ENCODE data around the gene ZFAND4. TPM values are rescaled to one million over a fixed set of nuclear protein-coding genes. Genes with fewer than 3 reads are reported as not detected.

Gene ZFAND4
- total and polyA plus RNA-seq, 10 of the 15 experiments (the other 5 are each of a cell fraction or from before 2014, with no cell fraction given) = 4.7 to 20.8 (median 12.8) TPM

DNA sequence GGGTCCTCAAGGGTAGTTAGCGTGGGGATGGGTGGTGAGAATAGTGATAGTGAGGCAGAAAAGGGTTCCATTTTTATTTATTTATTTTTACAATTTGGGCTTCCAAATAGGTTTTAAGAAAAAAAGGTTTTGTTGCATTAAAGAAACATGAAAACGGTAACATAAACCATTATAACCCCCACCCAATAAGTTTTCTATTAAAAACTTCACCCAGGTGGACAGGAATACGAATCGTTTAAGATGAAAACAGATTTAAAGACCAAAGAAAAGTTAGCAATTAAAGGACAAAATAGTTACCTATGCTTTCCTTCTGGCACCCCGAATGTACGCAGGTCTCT lies 78.7 kb downstream of the ZFAND4 start:
- ChIA-PET SMC1A (ENCODE audit: uncharacterized antibody, unreplicated experiment) (interaction anchor here (0.6 to 3.8 kb wide), 5 partner anchors 12 to 132 kb away, joined by 3 to 21 read pairs (median 3); no protein-coding TSS in a partner anchor), POLR2A (interaction anchor here (1.2 kb wide), 1 partner anchor 13 kb away, joined by 7 read pairs; no protein-coding TSS in a partner anchor), CTCF (interaction anchor here (0.9 to 2.8 kb wide), 3 partner anchors 13 to 343 kb away, joined by 3 to 16 read pairs (median 4); no protein-coding TSS in a partner anchor), RAD21 (ENCODE audit: unreplicated experiment) (interaction anchor here (1.1 to 1.4 kb wide), 2 partner anchors 13 to 129 kb away, joined by 3 to 5 read pairs; no protein-coding TSS in a partner anchor)
- H3K27ac ChIP-seq (ENCODE audit: control insufficient read depth, insufficient read depth) = peak overlapping the region; percentile 71
- intact Hi-C loops (cut with micrococcal nuclease; ENCODE audit: unreplicated experiment) = loop anchor here (5.0 kb wide), 1 partner anchor 127 kb away; no protein-coding TSS in a partner anchor
- FAIRE-seq = no peak
- WGBS (ENCODE audit: insufficient coverage, insufficient replicate concordance, low lambda C conversion rate, missing lambda C conversion rate) = 16% methylated on average over 6 of the region's 6 CpGs
- H3K9me3 ChIP-seq (replicated peaks; ENCODE audit: control insufficient read depth, insufficient read depth, low read length) = no peaks in the 10 kb centered on the region
- peaks cover 17% of the 10 kb centered on the region for H3K79me2 ChIP-seq (ENCODE audit: control insufficient read depth, insufficient read depth, low read length)
- no peak for ATAC-seq
- no peaks in the 10 kb centered on the region for H3K27me3 ChIP-seq (replicated peaks in 1 of 2; ENCODE audit: control insufficient read depth in 2 of 2, insufficient read depth in 2 of 2, low read length in 1 of 2)
- peak overlapping the region; percentile 75 for H2AFZ ChIP-seq (ENCODE audit: control insufficient read depth, low read depth, low read length)
- peak overlapping the region; percentile 74 for H3K4me3 ChIP-seq
- peak overlapping the region; percentile 81 for H3K4me2 ChIP-seq (ENCODE audit: control insufficient read depth, insufficient read depth)
- peak overlapping the region; percentile 78 for H3K9ac ChIP-seq (ENCODE audit: control insufficient read depth, insufficient read depth, low read length)
- peaks cover 3% of the 10 kb centered on the region; the same call in 1 of the 2 replicates for H3K4me1 ChIP-seq (ENCODE audit: control insufficient read depth, insufficient read depth, low read length)
- H4K20me1 ChIP-seq (ENCODE audit: control insufficient read depth, insufficient read depth) = no peaks in the 10 kb centered on the region
- BruUV-seq (replicated peaks) = no TSS peak
- no peak for DNase-seq (ENCODE audit: low read depth, low spot score)
- no peaks in the 10 kb centered on the region for H3K36me3 ChIP-seq (ENCODE audit: control insufficient read depth in 2 of 2, insufficient read depth in 2 of 2, low read length in 1 of 2)
- in situ Hi-C loops (cut with MboI) = no loop called here
- TF ChIP-seq, protein P1, sequence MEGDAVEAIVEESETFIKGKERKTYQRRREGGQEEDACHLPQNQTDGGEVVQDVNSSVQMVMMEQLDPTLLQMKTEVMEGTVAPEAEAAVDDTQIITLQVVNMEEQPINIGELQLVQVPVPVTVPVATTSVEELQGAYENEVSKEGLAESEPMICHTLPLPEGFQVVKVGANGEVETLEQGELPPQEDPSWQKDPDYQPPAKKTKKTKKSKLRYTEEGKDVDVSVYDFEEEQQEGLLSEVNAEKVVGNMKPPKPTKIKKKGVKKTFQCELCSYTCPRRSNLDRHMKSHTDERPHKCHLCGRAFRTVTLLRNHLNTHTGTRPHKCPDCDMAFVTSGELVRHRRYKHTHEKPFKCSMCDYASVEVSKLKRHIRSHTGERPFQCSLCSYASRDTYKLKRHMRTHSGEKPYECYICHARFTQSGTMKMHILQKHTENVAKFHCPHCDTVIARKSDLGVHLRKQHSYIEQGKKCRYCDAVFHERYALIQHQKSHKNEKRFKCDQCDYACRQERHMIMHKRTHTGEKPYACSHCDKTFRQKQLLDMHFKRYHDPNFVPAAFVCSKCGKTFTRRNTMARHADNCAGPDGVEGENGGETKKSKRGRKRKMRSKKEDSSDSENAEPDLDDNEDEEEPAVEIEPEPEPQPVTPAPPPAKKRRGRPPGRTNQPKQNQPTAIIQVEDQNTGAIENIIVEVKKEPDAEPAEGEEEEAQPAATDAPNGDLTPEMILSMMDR (IDR thresholded peaks at IDR 0.05 in 2 of 3, conservative IDR thresholded peaks at IDR 0.05 in 1 of 3; ENCODE audit: control insufficient read depth in 2 of 3, extremely low read depth in 1 of 3, insufficient read depth in 1 of 3, low read depth in 3 of 3, low read length in 3 of 3) = no peak
- TF ChIP-seq SUPT20H (IDR thresholded peaks at IDR 0.05; ENCODE audit: borderline replicate concordance, control insufficient read depth, low read depth, low read length) (no peak), RBBP5 (conservative IDR thresholded peaks at IDR 0.05) (no peak), ZBTB11 (CRISPR knock-in tag; IDR thresholded peaks at IDR 0.05) (no peak), PML (IDR thresholded peaks at IDR 0.05; ENCODE audit: low read length) (no peak), EGR1 (IDR thresholded peaks at IDR 0.05; ENCODE audit: borderline replicate concordance in 1 of 2, low read depth in 2 of 2, low read length in 2 of 2) (no peak), ZBTB40 (IDR thresholded peaks at IDR 0.05; ENCODE audit: borderline replicate concordance) (no peak), RCOR1 (conservative IDR thresholded peaks at IDR 0.05; ENCODE audit: low read depth, low read length) (no peak), NFYA (IDR thresholded peaks at IDR 0.05; ENCODE audit: borderline replicate concordance, low read depth, low read length) (no peak), SREBF2 (IDR thresholded peaks at IDR 0.05; ENCODE audit: low read length) (no peak)
- TF ChIP-seq, protein P2, sequence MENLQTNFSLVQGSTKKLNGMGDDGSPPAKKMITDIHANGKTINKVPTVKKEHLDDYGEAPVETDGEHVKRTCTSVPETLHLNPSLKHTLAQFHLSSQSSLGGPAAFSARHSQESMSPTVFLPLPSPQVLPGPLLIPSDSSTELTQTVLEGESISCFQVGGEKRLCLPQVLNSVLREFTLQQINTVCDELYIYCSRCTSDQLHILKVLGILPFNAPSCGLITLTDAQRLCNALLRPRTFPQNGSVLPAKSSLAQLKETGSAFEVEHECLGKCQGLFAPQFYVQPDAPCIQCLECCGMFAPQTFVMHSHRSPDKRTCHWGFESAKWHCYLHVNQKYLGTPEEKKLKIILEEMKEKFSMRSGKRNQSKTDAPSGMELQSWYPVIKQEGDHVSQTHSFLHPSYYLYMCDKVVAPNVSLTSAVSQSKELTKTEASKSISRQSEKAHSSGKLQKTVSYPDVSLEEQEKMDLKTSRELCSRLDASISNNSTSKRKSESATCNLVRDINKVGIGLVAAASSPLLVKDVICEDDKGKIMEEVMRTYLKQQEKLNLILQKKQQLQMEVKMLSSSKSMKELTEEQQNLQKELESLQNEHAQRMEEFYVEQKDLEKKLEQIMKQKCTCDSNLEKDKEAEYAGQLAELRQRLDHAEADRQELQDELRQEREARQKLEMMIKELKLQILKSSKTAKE (IDR thresholded peaks at IDR 0.05; ENCODE audit: low read depth, poor library complexity, severe bottlenecking) = no peak
